Measurements from ENCODE around the gene CENPH.
"Not testable (repeated sequence)": the region's sequence is repeated elsewhere in the genome, so short reads cannot be mapped to it uniquely, and the experiment has no call there.

Gene CENPH

GRCh38 chr5:69250593-69250992 is 61.2 kb downstream of the CENPH start:
- DNase-seq (ENCODE audit: low read depth) = no peak

DNA sequence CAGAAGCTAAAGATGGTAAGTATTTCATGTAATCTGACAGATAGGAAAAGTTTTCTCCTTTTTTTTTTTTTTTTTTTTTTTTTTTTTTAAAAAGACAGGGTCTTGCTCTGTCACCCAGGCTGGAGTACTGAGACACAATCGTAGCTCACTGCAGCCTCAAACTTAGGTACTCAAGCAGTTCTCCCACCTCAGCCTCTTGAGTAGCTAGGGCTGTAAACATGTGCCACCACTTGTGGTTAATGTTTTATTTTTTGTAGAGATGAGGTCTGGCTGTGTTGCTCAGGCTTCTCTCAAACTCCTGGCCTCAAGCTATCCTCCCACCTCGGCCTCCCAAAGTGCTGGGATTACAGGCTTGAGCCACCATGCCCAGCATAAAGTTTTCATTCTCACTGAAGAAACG is 63.1 kb downstream of the CENPH start:
- no peak for DNase-seq (ENCODE audit: low read depth)

GRCh38 chr5:69255940-69256339 is 66.6 kb downstream of the CENPH start:
- DNase-seq (ENCODE audit: low read depth) = not testable (repeated sequence)

GRCh38 chr5:69257577-69257976 is 68.2 kb downstream of the CENPH start:
- DNase-seq (ENCODE audit: low read depth) = no peak

All from T follicular helper cell (primary cell).